Retinal pigment epithelial cell (primary cell): Measurements from ENCODE around the gene FNDC3B.

Experiments used
- DNase-seq: peaks from one replicate; pipeline ENCODE4 v3.0.0-alpha.2; 2010; ENCODE audit warnings: low read depth
- H3K4me3 ChIP-seq: 2 replicates; pipeline ENCODE4 v1.5.1; 2011; ENCODE audit warnings: mild to moderate bottlenecking, low read length, control low read depth, moderate library complexity
- CTCF ChIP-seq: conservative IDR thresholded peaks from 2 replicates; pipeline ENCODE4 v1.5.1; 2011; ENCODE audit warnings: low read depth, low read length, control low read depth, inconsistent platforms

Gene FNDC3B

GRCh38 chr3:172347895-172348679, 308.7 kb downstream of the FNDC3B start:
- no peak for TF ChIP-seq CTCF
- no peak for DNase-seq
- no peak overlapping the region for H3K4me3 ChIP-seq

- DNase-seq, result no peak
- H3K4me3 ChIP-seq, result no peak overlapping the region
- TF ChIP-seq CTCF, result no peak
Observed at GRCh38 chr3:172351895-172352466, 312.6 kb downstream of the FNDC3B start.

DNA sequence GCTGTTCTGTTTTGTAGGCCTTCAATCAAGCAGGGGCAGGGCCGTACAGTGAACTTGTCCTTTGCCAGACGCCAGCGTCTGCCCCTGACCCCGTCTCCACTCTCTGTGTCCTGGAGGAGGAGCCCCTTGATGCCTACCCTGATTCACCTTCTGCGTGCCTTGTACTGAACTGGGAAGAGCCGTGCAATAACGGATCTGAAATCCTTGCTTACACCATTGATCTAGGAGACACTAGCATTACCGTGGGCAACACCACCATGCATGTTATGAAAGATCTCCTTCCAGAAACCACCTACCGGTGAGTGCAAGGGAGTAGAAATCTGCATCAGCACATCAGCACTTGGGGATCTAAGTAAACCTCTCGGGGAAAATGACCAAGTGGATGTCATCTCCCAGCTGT, 313.4 kb downstream of the FNDC3B start:
- no peak for TF ChIP-seq CTCF

DNA sequence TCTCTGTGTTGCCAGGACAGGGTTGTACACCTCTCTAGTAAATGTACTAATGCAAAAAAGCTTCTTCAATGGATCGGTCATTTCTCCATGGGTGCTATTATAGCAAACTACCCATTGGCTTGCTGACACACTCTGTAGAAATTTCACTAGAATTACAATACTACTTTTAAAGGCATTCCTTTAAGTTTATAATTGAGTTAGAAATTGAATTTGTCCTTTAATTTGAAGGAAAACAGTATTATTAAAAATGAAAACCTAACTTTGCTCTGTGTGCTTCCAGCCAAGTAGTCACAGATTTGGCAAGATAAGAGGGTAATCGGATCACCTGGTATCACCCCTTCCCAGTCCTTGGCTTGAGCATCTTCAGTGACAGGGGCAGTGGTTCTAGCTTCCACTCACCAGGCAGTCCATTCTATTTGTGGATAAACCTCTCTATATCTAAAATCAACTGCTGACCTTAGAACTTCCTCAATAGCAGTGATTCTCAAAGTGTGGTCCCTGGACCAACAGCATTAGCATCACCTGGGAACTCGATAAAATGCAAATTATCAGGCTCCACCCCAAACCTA, 315.6 kb downstream of the FNDC3B start:
- H3K4me3 ChIP-seq, result no peak overlapping the region
- DNase-seq, result no peak
- no peak for TF ChIP-seq CTCF

More for the DNA sequence above, 313.4 kb downstream of the FNDC3B start:
- H3K4me3 ChIP-seq, result no peak overlapping the region
- no peak for DNase-seq

DNA sequence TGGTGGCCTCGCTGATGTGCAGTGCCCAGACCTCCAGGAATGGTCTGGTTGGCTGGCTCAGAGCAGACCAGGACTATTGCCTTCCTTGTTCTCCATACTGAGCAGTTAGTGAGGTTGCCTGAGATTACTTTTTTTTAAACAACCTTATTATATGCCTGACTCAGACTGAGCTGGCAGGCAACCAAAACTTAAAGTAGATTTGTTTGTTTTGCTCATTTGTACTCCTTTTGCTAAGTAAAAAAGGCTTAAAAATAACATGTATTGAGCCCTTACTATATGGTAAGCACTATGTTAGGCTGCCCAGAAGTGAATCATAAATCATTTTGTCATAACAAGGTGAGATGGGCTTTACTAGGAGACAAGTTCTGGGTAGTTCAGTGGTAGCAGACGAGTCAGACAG, 316.5 kb downstream of the FNDC3B start:
- DNase-seq, result peak; percentile 90
- H3K4me3 ChIP-seq, result no peak overlapping the region
- no peak for TF ChIP-seq CTCF

DNA sequence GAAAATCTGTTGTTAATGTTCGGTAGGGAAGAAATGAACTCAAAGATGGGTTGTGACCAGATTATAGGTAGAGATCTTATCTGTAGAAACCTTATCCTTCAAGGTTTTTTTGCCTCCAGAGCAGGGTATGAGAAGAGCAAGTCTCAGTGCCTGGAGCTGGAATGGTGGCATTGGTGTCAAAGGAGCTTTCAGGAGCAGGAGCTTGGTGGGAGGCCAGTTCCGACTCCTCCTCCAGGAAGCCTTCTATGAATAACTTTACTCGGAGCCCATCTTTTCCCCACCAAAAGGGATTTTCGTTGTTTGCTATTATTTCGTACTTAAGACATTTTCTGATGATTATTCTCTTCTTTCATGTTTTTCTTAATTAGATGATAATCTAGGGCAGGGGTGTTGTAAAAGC, 317.0 kb downstream of the FNDC3B start:
- no peak overlapping the region for H3K4me3 ChIP-seq

More for the DNA sequence above, 317.0 kb downstream of the FNDC3B start:
- no peak for TF ChIP-seq CTCF
- DNase-seq, result no peak
